Sciatic nerve (tissue), 2 donors: ENCODE measurements around the gene KCNMB4. TPM values are rescaled to one million over a fixed set of nuclear protein-coding genes. Genes with fewer than 3 reads are reported as not detected.

ENCODE experiments used
- ATAC-seq: fragments of 200-7000 bp; cut with Tn5 transposase; one replicate; pipeline ENCODE4 v1.9.1; 2020; ENCODE audit warnings: mild to moderate bottlenecking, moderate library complexity
- DNase-seq: peaks from one replicate; pipeline ENCODE4 v3.0.0-alpha.2; 2020; ENCODE audit warnings: low spot score
- intact Hi-C: fragments of 100-400 bp; cut with DNase I; formaldehyde crosslinking; loops from one replicate; pipeline ENCODE4 v1.14.2; 2022
- total RNA-seq: library from RNA; stranded (reverse); fragmentation: NEBNext Ultra II Directional; extraction: Animal tissue kit (Norgen Biotek cat#: 25700); gene quantifications from one replicate; pipeline ENCODE4 v1.2.1, GENCODE V29; 2021
- donor health status: DM: no; HTN: no; CAD: no.
- donor health status: DM: no; HTN: no; CAD: no.

The KCNMB4 gene
- total RNA-seq, 1 donor from 2014 or later: 13.5 TPM

DNA sequence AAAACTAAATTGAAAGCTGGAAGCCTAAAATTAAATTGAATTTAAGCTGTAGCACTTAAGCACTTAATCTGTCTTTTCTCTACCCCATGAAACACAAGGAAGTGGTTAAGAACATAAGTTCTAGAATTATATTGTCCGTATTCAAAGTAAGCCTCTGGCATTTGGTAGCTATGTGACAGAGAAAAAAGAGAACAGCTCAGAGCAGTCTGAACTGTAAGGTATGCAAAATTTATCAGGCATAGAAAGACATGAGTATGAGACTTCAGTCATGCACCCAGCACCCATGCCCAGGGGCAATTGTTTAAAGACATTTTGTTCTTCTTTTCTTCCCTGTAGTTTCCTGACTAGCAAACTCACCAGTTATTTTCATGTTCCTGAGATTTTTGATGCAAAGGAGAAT is 116.7 kb downstream of the KCNMB4 start:
- no peak for DNase-seq
- ATAC-seq: no peak
- intact Hi-C loops: no loop called here

Other genes starting within 250 kb of the KCNMB4 start
- 95.3 TPM for gene CNOT2, start 122.9 kb upstream of the KCNMB4 start, total RNA-seq